ENCODE results near the gene MED9.

DNA sequence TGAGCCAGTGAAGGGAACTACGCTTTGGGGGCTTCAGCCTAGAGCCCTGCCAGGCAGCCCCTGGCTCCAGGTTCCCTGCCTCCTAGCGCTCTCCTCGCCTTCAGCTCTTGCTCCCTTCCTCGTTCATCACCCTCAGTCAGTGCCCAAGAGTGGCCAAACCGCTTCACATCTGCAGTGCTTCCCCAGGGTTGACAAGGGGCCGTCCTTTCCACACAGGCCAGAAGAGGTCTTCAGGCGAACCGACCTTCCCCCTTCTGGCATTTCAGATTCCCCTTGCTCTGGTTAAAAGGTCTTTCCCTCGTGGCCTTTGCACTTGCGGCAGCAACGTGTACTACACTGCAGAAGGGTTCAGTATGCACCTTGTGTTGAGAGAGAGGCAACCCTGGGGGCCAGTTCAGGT, 15.3 kb downstream of the MED9 start:
- TF ChIP-seq RAD21 (IDR thresholded peaks at IDR 0.05; ENCODE audit: low read length) (no peak), CTCF (IDR thresholded peaks at IDR 0.05) (no peak), RCOR1 (IDR thresholded peaks at IDR 0.05; ENCODE audit: low read length) (no peak), JUND (IDR thresholded peaks at IDR 0.05) (no peak), MAX (IDR thresholded peaks at IDR 0.05; ENCODE audit: low read depth) (no peak), TAF1 (IDR thresholded peaks at IDR 0.05; ENCODE audit: borderline replicate concordance, low read depth, low read length) (no peak), REST (IDR thresholded peaks at IDR 0.05; ENCODE audit: low read depth, low read length) (no peak)
